CD8-positive, alpha-beta memory T cell (primary cell): ENCODE results near the gene CCDC97. TPM values are rescaled to one million over a fixed set of nuclear protein-coding genes. Genes with fewer than 3 reads are reported as not detected.
"Not testable (repeated sequence)": the region's sequence is repeated elsewhere in the genome, so short reads cannot be mapped to it uniquely, and the experiment has no call there.

Experiments
- CTCF ChIA-PET: fragments of 350-600 bp; sonication (Branson Sonifier 250); formaldehyde crosslinking; loops from one replicate; lab custom pipeline; 2021; ENCODE audit warnings: antibody characterized with exemption; lab: Charles Lee
- POLR2A ChIA-PET: fragments of 350-600 bp; sonication (Branson Sonifier 250); formaldehyde crosslinking; loops from one replicate; lab custom pipeline; 2021; ENCODE audit warnings: antibody characterized with exemption; lab: Charles Lee
- DNase-seq, 5 donors: peaks; one replicate each; pipeline versions ENCODE4 v3.0.0 to v3.0.0-alpha.2; 2020 to 2022; ENCODE audit warnings: mixed read lengths in 1 of 5
- H3K27ac ChIP-seq: one replicate; pipeline ENCODE4 v1.7.0; 2013; ENCODE audit warnings: low read depth, mild to moderate bottlenecking, low read length, moderate library complexity
- H3K27me3 ChIP-seq: 2 replicates; pipeline ENCODE4 v1.7.0; 2013; ENCODE audit warnings: low read length, mild to moderate bottlenecking; ENCODE audit not compliant: insufficient read depth, poor library complexity, severe bottlenecking
- H3K36me3 ChIP-seq: 2 replicates; pipeline ENCODE4 v1.7.0; 2013; ENCODE audit warnings: mild to moderate bottlenecking, low read length, moderate library complexity; ENCODE audit not compliant: insufficient read depth
- H3K4me1 ChIP-seq: 2 replicates; pipeline ENCODE4 v1.7.0; 2013; ENCODE audit warnings: mild to moderate bottlenecking, low read length, moderate library complexity; ENCODE audit not compliant: insufficient read depth
- H3K4me3 ChIP-seq: 2 replicates; pipeline ENCODE4 v1.7.0; 2013; ENCODE audit warnings: mild to moderate bottlenecking, low read length
- H3K9me3 ChIP-seq: 2 replicates; pipeline ENCODE4 v1.7.0; 2013; ENCODE audit warnings: mild to moderate bottlenecking, low read length
- H3K27ac Mint-ChIP-seq, 8 donors: one replicate each; pipeline ENCODE4 v1.8.0; 2020 to 2021; ENCODE audit warnings: mixed read lengths in 8 of 8, mild to moderate bottlenecking in 6 of 8, inconsistent platforms in 3 of 8, moderate library complexity in 3 of 8
- H3K27me3 Mint-ChIP-seq, 2 donors: one replicate each; pipeline ENCODE4 v1.8.0; 2020 to 2021; ENCODE audit warnings: mixed read lengths in 2 of 2, mild to moderate bottlenecking in 1 of 2, moderate library complexity in 1 of 2
- H3K36me3 Mint-ChIP-seq, 3 donors: one replicate each; pipeline ENCODE4 v1.8.0; 2020 to 2021; ENCODE audit warnings: mixed read lengths in 3 of 3, inconsistent platforms in 1 of 3, mild to moderate bottlenecking in 1 of 3
- H3K4me1 Mint-ChIP-seq, 3 donors: one replicate each; pipeline ENCODE4 v1.8.0; 2020 to 2021; ENCODE audit warnings: mixed read lengths in 3 of 3, inconsistent platforms in 1 of 3, mild to moderate bottlenecking in 1 of 3
- H3K4me3 Mint-ChIP-seq, 7 donors: one replicate each; pipeline ENCODE4 v1.8.0; 2020 to 2021; ENCODE audit warnings: mixed read lengths in 7 of 7, mild to moderate bottlenecking in 6 of 7, moderate library complexity in 4 of 7, inconsistent platforms in 2 of 7
- H3K9me3 Mint-ChIP-seq, 5 donors: one replicate each; pipeline ENCODE4 v1.8.0; 2020 to 2022; ENCODE audit warnings: mixed read lengths in 5 of 5, mild to moderate bottlenecking in 3 of 5, moderate library complexity in 2 of 5, inconsistent platforms in 1 of 5
- polyA plus RNA-seq: library from polyadenylated mRNA; unstranded; fragments of 300-500 nt; fragmentation: Illumina TruSeq; gene quantifications from one replicate; pipeline ENCODE4 v1.2.3, GENCODE V29; 2021
- total RNA-seq, 2 experiments: library from RNA; stranded (reverse); gene quantifications; one replicate each; pipeline ENCODE4 v1.2.3, GENCODE V29; 2021

CCDC97 gene
- total and polyA plus RNA-seq, 3 experiments from 2014 or later = 29.7 to 32.1 (median 31.7) TPM

GRCh38 chr19:41288673-41289530 lies 21.1 kb upstream of the CCDC97 start:
- H3K4me1 Mint-ChIP-seq = peaks cover 8 to 23% (median 14%) of the 10 kb centered on the region in 3 donors
- H3K27me3 ChIP-seq = no peaks in the 10 kb centered on the region
- no peak overlapping the region for H3K27ac ChIP-seq
- peaks cover 9 to 88% (median 24%) of the 10 kb centered on the region in 3 donors for H3K36me3 Mint-ChIP-seq
- H3K27me3 Mint-ChIP-seq = no peaks in the 10 kb centered on the region
- peaks cover 5% of the 10 kb centered on the region for H3K4me1 ChIP-seq
- ChIA-PET POLR2A (no interaction called here), CTCF (interaction anchor here (0.6 to 1.3 kb wide), 6 partner anchors 19 to 147 kb away, joined by 3 to 4 read pairs (median 3); partner anchors contain the start of gene CCDC97)
- no peak for DNase-seq
- H3K4me3 ChIP-seq = no peak overlapping the region
- no peaks in the 10 kb centered on the region for H3K9me3 ChIP-seq
- no peaks in the 10 kb centered on the region for H3K9me3 Mint-ChIP-seq
- peaks cover 65% of the 10 kb centered on the region for H3K36me3 ChIP-seq
- H3K4me3 Mint-ChIP-seq = no peak overlapping the region
- H3K27ac Mint-ChIP-seq = peak overlapping the region; percentile 12 to 77 (median 56)

DNA sequence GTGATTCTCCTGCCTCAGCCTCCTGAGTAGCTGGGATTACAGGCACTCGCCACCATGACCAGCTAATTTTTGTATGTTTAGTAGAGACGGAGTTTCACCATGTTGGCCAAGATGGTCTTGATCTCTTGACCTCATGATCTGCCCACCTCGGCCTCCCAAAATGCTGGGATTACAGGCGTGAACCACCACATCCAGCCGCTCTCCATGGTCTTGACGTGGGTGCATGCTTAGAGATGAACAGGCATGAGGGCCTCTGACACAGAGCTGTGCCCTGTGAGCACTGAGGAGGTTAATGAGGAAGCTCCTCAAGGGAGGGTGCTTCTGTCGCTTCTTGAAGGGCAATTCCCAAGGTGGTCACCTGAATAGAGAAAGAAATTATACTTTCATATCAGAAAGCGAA lies 20.2 kb upstream of the CCDC97 start:
- not testable (repeated sequence) for H3K27me3 Mint-ChIP-seq
- peaks cover 14 to 89% (median 27%) of the 10 kb centered on the region in 3 donors for H3K36me3 Mint-ChIP-seq

GRCh38 chr19:41294393-41294792 lies 15.6 kb upstream of the CCDC97 start:
- no peak overlapping the region for H3K4me3 ChIP-seq
- H3K27me3 ChIP-seq = no peaks in the 10 kb centered on the region
- peaks cover 76% of the 10 kb centered on the region for H3K36me3 ChIP-seq
- Mint-ChIP-seq H3K9me3 (no peaks in the 10 kb centered on the region), H3K27ac (peak overlapping the region in 7 of 8 donors; percentile 10 to 97 (median 65)), H3K36me3 (peaks cover 11 to 95% (median 46%) of the 10 kb centered on the region in 3 donors), H3K4me1 (peaks cover 45 to 62% (median 49%) of the 10 kb centered on the region in 3 donors), H3K27me3 (no peaks in the 10 kb centered on the region), H3K4me3 (peak overlapping the region in 1 of 7 donors; percentile 18)
- no peaks in the 10 kb centered on the region for H3K9me3 ChIP-seq
- CTCF ChIA-PET = interaction anchor here (1.8 kb wide), 1 partner anchor 14 kb away, joined by 5 read pairs; no protein-coding TSS in a partner anchor
- no peak for DNase-seq
- H3K27ac ChIP-seq = no peak overlapping the region
- H3K4me1 ChIP-seq = peaks cover 37% of the 10 kb centered on the region
- POLR2A ChIA-PET = no interaction called here

More for the DNA sequence above, 20.2 kb upstream of the CCDC97 start:
- H3K9me3 Mint-ChIP-seq, H3K27me3 ChIP-seq, H3K4me3 ChIP-seq, DNase-seq, POLR2A ChIA-PET, H3K27ac ChIP-seq, H3K9me3 ChIP-seq, H3K4me1 ChIP-seq, H3K4me3 Mint-ChIP-seq: not testable (repeated sequence)
- peaks cover 70% of the 10 kb centered on the region for H3K36me3 ChIP-seq
- Mint-ChIP-seq H3K4me1 (peaks cover 12 to 29% (median 12%) of the 10 kb centered on the region in 3 donors), H3K27ac (peak overlapping the region in 3 of 8 donors; percentile 63 to 64 (median 64))
- CTCF ChIA-PET = interaction anchor here (1.3 kb wide), 1 partner anchor 32 kb away, joined by 3 read pairs; no protein-coding TSS in a partner anchor

DNA sequence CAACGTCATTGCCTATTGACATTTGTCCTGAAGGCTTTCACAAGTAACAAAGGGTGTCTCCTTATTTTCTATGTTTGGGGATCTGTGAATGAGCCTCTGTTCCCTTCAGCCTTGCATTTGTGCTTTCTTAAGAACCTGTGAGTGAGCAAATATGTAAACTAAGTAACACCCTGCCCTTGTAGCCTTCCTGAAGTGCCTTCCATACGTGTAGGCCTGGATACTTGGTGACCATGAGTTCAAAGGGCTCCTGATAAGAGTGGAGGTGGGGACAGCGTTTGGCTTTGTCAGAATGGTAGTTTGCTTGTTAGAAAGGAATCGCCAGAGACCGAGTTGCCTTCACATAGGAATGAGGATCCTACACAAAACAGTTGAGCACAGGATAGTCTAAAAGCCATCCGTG lies 14.5 kb upstream of the CCDC97 start:
- no peaks in the 10 kb centered on the region for H3K27me3 ChIP-seq
- no peak for DNase-seq
- Mint-ChIP-seq H3K9me3 (no peaks in the 10 kb centered on the region), H3K27me3 (no peaks in the 10 kb centered on the region), H3K4me1 (peaks cover 55 to 67% (median 61%) of the 10 kb centered on the region in 3 donors), H3K4me3 (no peak overlapping the region), H3K36me3 (peaks cover 11 to 96% (median 47%) of the 10 kb centered on the region in 3 donors), H3K27ac (peak overlapping the region in 7 of 8 donors; percentile 96 to 100 (median 97))
- peaks cover 48% of the 10 kb centered on the region for H3K4me1 ChIP-seq
- H3K9me3 ChIP-seq = no peaks in the 10 kb centered on the region
- no peak overlapping the region for H3K27ac ChIP-seq
- POLR2A ChIA-PET = interaction anchor here (1.1 kb wide), 1 partner anchor 13 kb away, joined by 3 read pairs; no protein-coding TSS in a partner anchor
- H3K4me3 ChIP-seq = no peak overlapping the region
- peaks cover 72% of the 10 kb centered on the region for H3K36me3 ChIP-seq
- CTCF ChIA-PET = interaction anchor here (1.5 to 1.8 kb wide), 2 partner anchors 13 to 30 kb away, joined by 3 to 5 read pairs; no protein-coding TSS in a partner anchor

DNA sequence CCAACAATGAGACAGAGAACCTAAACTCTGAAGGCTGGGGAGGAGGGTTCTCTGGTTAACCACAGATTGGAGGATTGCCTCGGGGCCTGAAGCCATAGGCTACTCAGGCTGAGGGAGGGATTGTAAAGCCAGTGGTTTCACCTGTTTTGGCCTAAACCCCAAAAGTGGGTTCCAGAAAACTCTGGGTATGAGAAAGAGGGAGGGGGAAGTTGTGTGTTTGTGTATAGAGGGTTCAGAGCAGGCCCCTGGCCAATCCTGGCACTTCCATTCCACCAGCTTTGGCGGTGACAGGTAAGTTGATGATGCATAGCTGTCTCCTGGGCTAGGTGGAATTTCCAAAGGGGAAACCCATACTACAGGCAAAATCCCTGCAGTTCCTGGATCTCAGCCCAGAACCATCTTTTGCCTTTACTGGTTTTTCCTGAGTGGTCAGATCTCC lies 13.5 kb upstream of the CCDC97 start:
- peak overlapping the region in 6 of 7 donors; percentile 21 to 83 (median 66) for H3K4me3 Mint-ChIP-seq
- Histone ChIP-seq H3K27ac (no peak overlapping the region), H3K27me3 (no peaks in the 10 kb centered on the region), H3K9me3 (no peaks in the 10 kb centered on the region), H3K4me3 (no peak overlapping the region), H3K36me3 (peaks cover 71% of the 10 kb centered on the region), H3K4me1 (peaks cover 57% of the 10 kb centered on the region)
- no peaks in the 10 kb centered on the region for H3K27me3 Mint-ChIP-seq
- H3K27ac Mint-ChIP-seq = peak overlapping the region; percentile 96 to 100 (median 98)
- ChIA-PET CTCF (interaction anchor here (1.5 to 4.0 kb wide), 2 partner anchors 12 to 31 kb away, joined by 3 to 24 read pairs; no protein-coding TSS in a partner anchor), POLR2A (interaction anchor here (3.2 kb wide), 1 partner anchor 33 kb away, joined by 16 read pairs; the partner anchor contains the start of gene HNRNPUL1)
- H3K9me3 Mint-ChIP-seq = no peaks in the 10 kb centered on the region
- H3K36me3 Mint-ChIP-seq = peaks cover 11 to 99% (median 53%) of the 10 kb centered on the region in 3 donors
- no peak for DNase-seq
- peaks cover 63 to 72% (median 70%) of the 10 kb centered on the region in 3 donors for H3K4me1 Mint-ChIP-seq

DNA sequence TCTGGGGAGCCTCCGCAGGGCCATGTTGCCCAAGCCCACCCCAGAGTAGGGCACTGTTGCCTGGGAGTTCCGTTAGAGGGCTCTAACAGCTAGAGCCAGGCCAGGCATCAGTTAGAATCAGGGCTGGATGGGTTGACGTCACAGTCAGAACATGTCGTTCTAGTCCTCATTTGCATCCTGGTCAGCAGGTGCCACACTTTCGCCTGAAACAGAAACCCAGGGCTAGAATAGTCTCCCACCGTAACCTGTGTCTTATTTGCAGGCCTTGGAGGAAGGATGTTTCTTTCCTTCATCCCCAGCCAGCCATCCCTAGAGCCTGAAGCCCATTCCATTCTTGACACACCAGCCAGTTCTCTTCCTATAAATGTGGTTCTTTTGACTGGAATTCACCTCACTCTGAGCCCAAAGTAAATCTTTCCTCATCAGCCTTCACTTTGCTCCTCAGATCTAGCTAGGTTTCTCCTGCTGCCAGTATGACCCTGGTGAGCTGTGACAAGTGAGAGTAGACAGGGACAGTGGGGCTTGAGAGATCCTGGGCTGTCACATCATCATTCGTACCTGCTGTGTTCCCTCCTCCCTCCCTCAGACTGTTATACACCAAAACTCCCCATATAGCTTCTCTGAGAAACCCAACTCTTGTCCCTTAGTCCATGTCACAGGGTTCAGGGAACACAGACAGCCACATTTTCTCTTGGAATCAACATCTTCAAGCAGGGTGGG lies 12.2 kb upstream of the CCDC97 start:
- peaks cover 73 to 86% (median 83%) of the 10 kb centered on the region in 3 donors for H3K4me1 Mint-ChIP-seq
- H3K27me3 Mint-ChIP-seq = no peaks in the 10 kb centered on the region
- DNase-seq = peak in 1 of 5 donors; percentile 36

GRCh38 chr19:41298348-41298964 lies 11.5 kb upstream of the CCDC97 start:
- peaks cover 77% of the 10 kb centered on the region for H3K4me1 ChIP-seq
- H3K9me3 Mint-ChIP-seq = no peaks in the 10 kb centered on the region
- peak overlapping the region; percentile 68 for H3K27ac ChIP-seq
- no peaks in the 10 kb centered on the region for H3K27me3 ChIP-seq
- peaks cover 52% of the 10 kb centered on the region for H3K36me3 ChIP-seq
- H3K27ac Mint-ChIP-seq = peak overlapping the region; percentile 96 to 100 (median 98)
- peak overlapping the region; percentile 37 to 67 (median 64) for H3K4me3 Mint-ChIP-seq
- POLR2A ChIA-PET = interaction anchor here (3.2 kb wide), 1 partner anchor 35 kb away, joined by 16 read pairs; the partner anchor contains the start of gene HNRNPUL1
- H3K4me3 ChIP-seq = no peak overlapping the region
- DNase-seq = peak; percentile 45 to 78 (median 56)
- H3K9me3 ChIP-seq = no peaks in the 10 kb centered on the region
- peaks cover 15 to 97% (median 53%) of the 10 kb centered on the region in 3 donors for H3K36me3 Mint-ChIP-seq
- H3K27me3 Mint-ChIP-seq = no peaks in the 10 kb centered on the region
- H3K4me1 Mint-ChIP-seq = peaks cover 80 to 93% (median 90%) of the 10 kb centered on the region in 3 donors
- CTCF ChIA-PET = interaction anchor here (1.2 to 4.0 kb wide), 3 partner anchors 10 to 94 kb away, joined by 3 to 24 read pairs (median 10); no protein-coding TSS in a partner anchor

More for the DNA sequence above, 12.2 kb upstream of the CCDC97 start:
- ChIA-PET CTCF (interaction anchor here (1.2 to 4.0 kb wide), 3 partner anchors 10 to 94 kb away, joined by 3 to 24 read pairs (median 10); no protein-coding TSS in a partner anchor), POLR2A (interaction anchor here (0.6 to 3.2 kb wide), 2 partner anchors 9 to 34 kb away, joined by 3 to 16 read pairs; partner anchors contain the start of gene HNRNPUL1)
- peak overlapping the region; percentile 68 for H3K27ac ChIP-seq
- no peaks in the 10 kb centered on the region for H3K9me3 ChIP-seq
- H3K4me1 ChIP-seq = peaks cover 70% of the 10 kb centered on the region
- peaks cover 58% of the 10 kb centered on the region for H3K36me3 ChIP-seq
- peak overlapping the region; percentile 96 to 100 (median 98) for H3K27ac Mint-ChIP-seq
- H3K27me3 ChIP-seq = no peaks in the 10 kb centered on the region
- H3K9me3 Mint-ChIP-seq = no peaks in the 10 kb centered on the region
- H3K36me3 Mint-ChIP-seq = peaks cover 12 to 97% (median 52%) of the 10 kb centered on the region in 3 donors
- no peak overlapping the region for H3K4me3 ChIP-seq
- H3K4me3 Mint-ChIP-seq = peak overlapping the region; percentile 37 to 67 (median 61)
